ENCODE results near the gene BTN1A1.

The BTN1A1 gene

DNA sequence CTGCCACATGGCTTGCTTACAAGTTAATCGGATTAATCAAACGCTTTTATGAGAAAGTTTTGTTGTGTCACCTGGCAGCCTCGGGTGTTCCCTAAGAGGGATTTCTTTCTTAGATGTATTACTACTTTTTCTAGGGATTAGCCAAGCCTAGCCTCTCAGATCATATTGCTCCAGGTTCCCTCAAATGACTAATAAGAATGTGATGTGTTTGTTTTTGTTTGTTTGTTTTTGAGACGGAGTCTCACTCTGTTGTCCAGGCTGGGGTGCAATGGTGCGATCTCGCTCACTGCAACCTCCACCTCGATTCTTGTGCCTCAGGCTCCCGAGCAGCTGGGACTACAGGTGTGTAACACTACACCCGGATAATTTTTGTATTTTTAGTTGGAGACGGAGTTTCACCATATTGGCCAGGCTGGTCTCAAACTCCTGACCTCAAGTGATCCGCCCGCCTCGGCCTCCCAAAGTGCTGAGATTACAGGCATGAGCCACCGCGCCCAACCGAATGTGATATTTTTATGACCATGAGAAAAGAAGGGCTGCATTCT, 39.0 kb downstream of the BTN1A1 start:
- Histone ChIP-seq H4K91ac (ENCODE audit: low read depth, low read length) (no peak overlapping the region), H2BK120ac (ENCODE audit: insufficient read depth, low read length, poor library complexity) (no peak overlapping the region), H2AFZ (ENCODE audit: insufficient read depth, low read length, poor library complexity) (no peak overlapping the region), H3K4me3 (ENCODE audit: low read depth, low read length) (no peak overlapping the region), H2BK5ac (ENCODE audit: low read depth, low read length, poor library complexity) (no peak overlapping the region), H3K18ac (ENCODE audit: low read length) (no peak overlapping the region), H3K9ac (ENCODE audit: low read length) (peak overlapping the region; percentile 85), H4K8ac (ENCODE audit: low read depth, low read length) (no peak overlapping the region), H3K4ac (ENCODE audit: low read depth, low read length) (peak overlapping the region; percentile 53), H3K14ac (ENCODE audit: low read length) (no peak overlapping the region), H3K9me3 (ENCODE audit: insufficient read depth, low read depth, low read length) (no peaks in the 10 kb centered on the region), H3K4me2 (ENCODE audit: low read length) (peak overlapping the region; percentile 88), H3K27me3 (ENCODE audit: insufficient read depth, low read length) (no peaks in the 10 kb centered on the region), H2AK5ac (ENCODE audit: low read length) (no peak overlapping the region), H4K12ac (ENCODE audit: low read depth, low read length) (peak overlapping the region; percentile 83), H3K4me1 (ENCODE audit: control insufficient read depth in 1 of 2, insufficient read depth in 2 of 2, low read length in 2 of 2) (peaks cover 0 to 3% of the 10 kb centered on the region in 2 experiments), H3K36me3 (ENCODE audit: control insufficient read depth in 1 of 2, insufficient read depth in 2 of 2, low read length in 2 of 2) (peaks cover 0 to 5% of the 10 kb centered on the region in 2 experiments), H3K27ac (ENCODE audit: low read depth, low read length) (no peak overlapping the region), H3K79me1 (ENCODE audit: low read length) (peaks cover 11% of the 10 kb centered on the region), H2BK12ac (ENCODE audit: low read length) (no peak overlapping the region), H3K79me2 (ENCODE audit: control insufficient read depth, insufficient read depth, low read length, poor library complexity) (peaks cover 7% of the 10 kb centered on the region), H3K23ac (ENCODE audit: low read length) (no peak overlapping the region)
- WGBS (ENCODE audit: extremely low coverage, insufficient coverage, insufficient read length) = no CpG with 5 or more reads among the region's 16 CpGs
- DNase-seq = peak in 1 of 2 donors; percentile 52

DNA sequence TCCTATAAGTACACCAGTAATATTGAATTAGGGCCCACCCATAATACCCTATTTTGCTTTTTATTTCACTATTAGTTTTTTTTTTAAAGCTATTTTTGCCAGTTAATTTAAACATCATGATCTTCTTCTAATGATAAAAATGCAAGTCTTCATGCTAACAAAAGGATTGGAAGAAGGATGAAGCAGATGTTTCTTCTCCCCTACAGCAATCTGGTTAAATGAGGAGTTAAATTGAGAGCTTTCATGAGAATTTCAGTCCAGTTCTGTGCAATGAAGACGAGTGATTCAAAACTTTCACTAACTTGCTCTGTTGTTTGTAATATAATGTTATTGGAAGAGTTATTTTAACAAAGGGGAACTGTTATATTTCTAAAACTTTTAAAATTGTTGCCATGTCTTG, 41.5 kb downstream of the BTN1A1 start:
- WGBS (ENCODE audit: extremely low coverage, insufficient coverage, insufficient read length) = no CpG with 5 or more reads among the region's 1 CpG
- H4K12ac ChIP-seq (ENCODE audit: low read depth, low read length) = no peak overlapping the region
- no peaks in the 10 kb centered on the region for H3K27me3 ChIP-seq (ENCODE audit: insufficient read depth, low read length)
- no peak overlapping the region for H3K4me2 ChIP-seq (ENCODE audit: low read length)
- H3K9ac ChIP-seq (ENCODE audit: low read length) = no peak overlapping the region
- no peak overlapping the region for H2AK5ac ChIP-seq (ENCODE audit: low read length)
- H2BK12ac ChIP-seq (ENCODE audit: low read length) = no peak overlapping the region
- H3K36me3 ChIP-seq (ENCODE audit: control insufficient read depth in 1 of 2, insufficient read depth in 2 of 2, low read length in 2 of 2) = peaks cover 6 to 15% of the 10 kb centered on the region in 2 experiments
- no peak overlapping the region for H2BK5ac ChIP-seq (ENCODE audit: low read depth, low read length, poor library complexity)
- H3K4ac ChIP-seq (ENCODE audit: low read depth, low read length) = no peak overlapping the region
- peaks cover 11% of the 10 kb centered on the region for H3K79me1 ChIP-seq (ENCODE audit: low read length)
- H3K27ac ChIP-seq (ENCODE audit: low read depth, low read length) = no peak overlapping the region
- H4K8ac ChIP-seq (ENCODE audit: low read depth, low read length) = no peak overlapping the region
- DNase-seq = no peak
- H2AFZ ChIP-seq (ENCODE audit: insufficient read depth, low read length, poor library complexity) = no peak overlapping the region
- peaks cover 7% of the 10 kb centered on the region for H3K79me2 ChIP-seq (ENCODE audit: control insufficient read depth, insufficient read depth, low read length, poor library complexity)
- no peak overlapping the region for H3K23ac ChIP-seq (ENCODE audit: low read length)
- H3K4me3 ChIP-seq (ENCODE audit: low read depth, low read length) = no peak overlapping the region
- H3K18ac ChIP-seq (ENCODE audit: low read length) = no peak overlapping the region
- H4K91ac ChIP-seq (ENCODE audit: low read depth, low read length) = no peak overlapping the region
- H3K14ac ChIP-seq (ENCODE audit: low read length) = no peak overlapping the region
- H3K9me3 ChIP-seq (ENCODE audit: insufficient read depth, low read depth, low read length) = no peaks in the 10 kb centered on the region
- H3K4me1 ChIP-seq (ENCODE audit: control insufficient read depth in 1 of 2, insufficient read depth in 2 of 2, low read length in 2 of 2) = peaks cover 0 to 3% of the 10 kb centered on the region in 2 experiments
- no peak overlapping the region for H2BK120ac ChIP-seq (ENCODE audit: insufficient read depth, low read length, poor library complexity)

DNA sequence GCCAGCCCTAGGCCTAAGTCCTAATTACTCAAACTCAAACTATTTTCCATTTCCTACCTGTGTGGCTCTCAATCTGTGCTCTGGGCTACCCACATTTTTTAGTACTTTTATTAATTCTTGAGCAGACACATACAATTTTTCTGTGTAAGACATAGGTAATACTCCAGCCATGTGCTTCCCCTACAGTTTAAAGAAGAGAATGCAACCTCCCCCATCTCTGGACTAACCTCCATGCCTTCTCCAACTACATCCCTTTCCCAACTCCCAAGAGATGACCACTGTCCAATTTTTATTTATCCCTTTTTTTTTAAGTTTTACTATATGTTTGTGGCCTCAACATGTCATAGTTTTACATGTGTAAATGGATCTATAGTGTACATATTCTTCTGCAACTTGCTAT, 43.9 kb downstream of the BTN1A1 start:
- Histone ChIP-seq H3K18ac (ENCODE audit: low read length) (no peak overlapping the region), H3K79me2 (ENCODE audit: control insufficient read depth, insufficient read depth, low read length, poor library complexity) (no peaks in the 10 kb centered on the region), H3K4me2 (ENCODE audit: low read length) (no peak overlapping the region), H3K4me3 (ENCODE audit: low read depth, low read length) (no peak overlapping the region), H3K27ac (ENCODE audit: low read depth, low read length) (no peak overlapping the region), H2AK5ac (ENCODE audit: low read length) (no peak overlapping the region), H4K12ac (ENCODE audit: low read depth, low read length) (no peak overlapping the region), H3K27me3 (ENCODE audit: insufficient read depth, low read length) (no peaks in the 10 kb centered on the region), H3K9me3 (ENCODE audit: insufficient read depth, low read depth, low read length) (no peaks in the 10 kb centered on the region), H4K91ac (ENCODE audit: low read depth, low read length) (no peak overlapping the region), H2BK120ac (ENCODE audit: insufficient read depth, low read length, poor library complexity) (no peak overlapping the region), H3K4me1 (ENCODE audit: control insufficient read depth in 1 of 2, insufficient read depth in 2 of 2, low read length in 2 of 2) (peaks cover 0 to 3% of the 10 kb centered on the region in 2 experiments), H4K8ac (ENCODE audit: low read depth, low read length) (no peak overlapping the region), H3K36me3 (ENCODE audit: control insufficient read depth in 1 of 2, insufficient read depth in 2 of 2, low read length in 2 of 2) (peaks cover 6 to 15% of the 10 kb centered on the region in 2 experiments), H3K79me1 (ENCODE audit: low read length) (no peaks in the 10 kb centered on the region), H3K9ac (ENCODE audit: low read length) (no peak overlapping the region), H3K14ac (ENCODE audit: low read length) (no peak overlapping the region), H2AFZ (ENCODE audit: insufficient read depth, low read length, poor library complexity) (no peak overlapping the region), H3K4ac (ENCODE audit: low read depth, low read length) (no peak overlapping the region), H2BK5ac (ENCODE audit: low read depth, low read length, poor library complexity) (no peak overlapping the region), H3K23ac (ENCODE audit: low read length) (no peak overlapping the region), H2BK12ac (ENCODE audit: low read length) (no peak overlapping the region)
- no peak for DNase-seq

DNA sequence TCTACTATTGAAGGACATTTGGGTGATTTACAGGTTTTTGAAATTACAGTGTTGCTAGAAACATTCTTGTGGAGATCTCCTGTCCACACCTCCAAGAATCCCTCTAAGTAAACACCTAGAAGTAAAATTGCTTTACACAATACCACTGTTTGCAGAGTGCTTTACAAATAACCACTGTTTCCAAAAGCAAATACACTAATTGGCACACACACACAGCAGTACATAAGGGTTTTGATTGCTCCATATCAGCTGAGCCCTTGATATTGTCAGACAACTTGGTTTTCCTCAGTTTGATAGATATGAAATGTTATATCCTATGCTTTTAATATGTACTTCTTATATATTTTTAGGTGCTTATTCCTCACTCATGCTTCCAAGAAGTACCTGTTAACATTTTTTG, 44.4 kb downstream of the BTN1A1 start:
- no peak overlapping the region for H3K4me2 ChIP-seq (ENCODE audit: low read length)
- H4K8ac ChIP-seq (ENCODE audit: low read depth, low read length) = no peak overlapping the region
- no peak overlapping the region for H2BK120ac ChIP-seq (ENCODE audit: insufficient read depth, low read length, poor library complexity)
- H2BK12ac ChIP-seq (ENCODE audit: low read length) = no peak overlapping the region
- no peak overlapping the region for H3K4me3 ChIP-seq (ENCODE audit: low read depth, low read length)
- no peaks in the 10 kb centered on the region for H3K79me1 ChIP-seq (ENCODE audit: low read length)
- H3K27me3 ChIP-seq (ENCODE audit: insufficient read depth, low read length) = no peaks in the 10 kb centered on the region
- no peaks in the 10 kb centered on the region for H3K79me2 ChIP-seq (ENCODE audit: control insufficient read depth, insufficient read depth, low read length, poor library complexity)
- no peak overlapping the region for H2AFZ ChIP-seq (ENCODE audit: insufficient read depth, low read length, poor library complexity)
- no peak overlapping the region for H3K23ac ChIP-seq (ENCODE audit: low read length)
- no peaks in the 10 kb centered on the region for H3K4me1 ChIP-seq (ENCODE audit: control insufficient read depth in 1 of 2, insufficient read depth in 2 of 2, low read length in 2 of 2)
- H3K27ac ChIP-seq (ENCODE audit: low read depth, low read length) = no peak overlapping the region
- H3K18ac ChIP-seq (ENCODE audit: low read length) = no peak overlapping the region
- no peak overlapping the region for H4K91ac ChIP-seq (ENCODE audit: low read depth, low read length)
- no peak overlapping the region for H3K9ac ChIP-seq (ENCODE audit: low read length)
- H3K14ac ChIP-seq (ENCODE audit: low read length) = no peak overlapping the region
- H4K12ac ChIP-seq (ENCODE audit: low read depth, low read length) = no peak overlapping the region
- H2BK5ac ChIP-seq (ENCODE audit: low read depth, low read length, poor library complexity) = no peak overlapping the region
- DNase-seq = no peak
- peaks cover 6 to 15% of the 10 kb centered on the region in 2 experiments for H3K36me3 ChIP-seq (ENCODE audit: control insufficient read depth in 1 of 2, insufficient read depth in 2 of 2, low read length in 2 of 2)
- H3K9me3 ChIP-seq (ENCODE audit: insufficient read depth, low read depth, low read length) = no peaks in the 10 kb centered on the region
- H2AK5ac ChIP-seq (ENCODE audit: low read length) = no peak overlapping the region
- no peak overlapping the region for H3K4ac ChIP-seq (ENCODE audit: low read depth, low read length)

Data from trophoblast cell (in vitro differentiated cells and primary cell).